Measurements from ENCODE around the gene BLVRA. TPM values are rescaled to one million over a fixed set of nuclear protein-coding genes. Genes with fewer than 3 reads are reported as not detected.

BLVRA gene
- total and polyA plus RNA-seq, 2 donors (not counting 1 experiment from before 2014, with no cell fraction given), result 5.4 to 6.9 TPM

DNA sequence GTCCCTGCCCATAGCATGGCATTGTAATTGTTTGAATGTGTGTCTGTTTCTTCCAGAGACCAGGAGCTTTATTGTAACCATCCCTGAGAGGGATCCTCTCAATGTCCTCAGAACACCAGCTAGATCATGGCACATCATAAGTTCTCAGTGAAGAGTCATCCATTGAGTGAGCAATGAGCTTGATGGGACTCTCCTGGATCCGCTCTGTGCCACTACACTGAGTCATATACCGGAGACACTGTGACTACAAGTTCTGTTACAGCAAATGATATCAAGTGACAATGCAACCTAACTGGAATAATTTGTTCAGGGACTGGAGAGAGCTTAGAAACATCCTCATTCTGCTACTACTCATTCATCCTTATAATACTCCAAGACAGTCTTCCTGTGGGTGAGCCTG, 85.8 kb downstream of the BLVRA start:
- Mint-ChIP-seq H3K4me1 (no peaks in the 10 kb centered on the region), H3K27me3 (peaks cover 14% of the 10 kb centered on the region), H3K4me3 (no peak overlapping the region), H3K9me3 (ENCODE audit: insufficient read depth) (no peaks in the 10 kb centered on the region), H3K27ac (no peak overlapping the region)
- H3K79me2 ChIP-seq (ENCODE audit: control insufficient read depth, insufficient read depth, low read length), result no peaks in the 10 kb centered on the region
- no peak for ATAC-seq (ENCODE audit: low read depth)
- DNase-seq, result no peak
- no peaks in the 10 kb centered on the region for H3K4me1 ChIP-seq (ENCODE audit: control insufficient read depth in 2 of 2, insufficient read depth in 2 of 2, low read length in 2 of 2)
- no peaks in the 10 kb centered on the region for H4K20me1 ChIP-seq (ENCODE audit: control insufficient read depth, insufficient read depth, low read length, poor library complexity, severe bottlenecking)
- no peak overlapping the region for H2AFZ ChIP-seq (ENCODE audit: insufficient read depth, low read depth, low read length, poor library complexity, severe bottlenecking)
- CTCF ChIA-PET, result interaction anchor here (0.7 to 1.5 kb wide), 2 partner anchors 8 to 46 kb away, joined by 3 read pairs; no protein-coding TSS in a partner anchor
- H3K9me3 ChIP-seq (ENCODE audit: control extremely low read depth in 1 of 3, control insufficient read depth in 2 of 3, insufficient read depth in 1 of 3, low read length in 2 of 3), result no peaks in the 10 kb centered on the region
- 80% methylated on average over 1 of the region's 2 CpGs for WGBS (ENCODE audit: insufficient coverage)
- peaks cover 0 to 3% (median 0%) of the 10 kb centered on the region in 4 experiments for H3K27me3 ChIP-seq (replicated peaks in 1 of 4; ENCODE audit: control extremely low read depth in 1 of 4, control insufficient read depth in 3 of 4, insufficient read depth in 4 of 4, low read length in 3 of 4)
- H3K36me3 ChIP-seq (replicated peaks in 1 of 2; ENCODE audit: control extremely low read depth in 1 of 2, control insufficient read depth in 1 of 2, extremely low read depth in 1 of 2, insufficient read depth in 2 of 2, low read length in 1 of 2), result no peaks in the 10 kb centered on the region
- POLR2A ChIA-PET, result no interaction called here
- no peak overlapping the region for H3K4me3 ChIP-seq (ENCODE audit: control extremely low read depth in 1 of 5, extremely low read depth in 1 of 5, insufficient read depth in 1 of 5, low read depth in 2 of 5, low read length in 4 of 5)
- H3K9ac ChIP-seq (ENCODE audit: low read length), result no peak overlapping the region
- TF ChIP-seq, protein P1, sequence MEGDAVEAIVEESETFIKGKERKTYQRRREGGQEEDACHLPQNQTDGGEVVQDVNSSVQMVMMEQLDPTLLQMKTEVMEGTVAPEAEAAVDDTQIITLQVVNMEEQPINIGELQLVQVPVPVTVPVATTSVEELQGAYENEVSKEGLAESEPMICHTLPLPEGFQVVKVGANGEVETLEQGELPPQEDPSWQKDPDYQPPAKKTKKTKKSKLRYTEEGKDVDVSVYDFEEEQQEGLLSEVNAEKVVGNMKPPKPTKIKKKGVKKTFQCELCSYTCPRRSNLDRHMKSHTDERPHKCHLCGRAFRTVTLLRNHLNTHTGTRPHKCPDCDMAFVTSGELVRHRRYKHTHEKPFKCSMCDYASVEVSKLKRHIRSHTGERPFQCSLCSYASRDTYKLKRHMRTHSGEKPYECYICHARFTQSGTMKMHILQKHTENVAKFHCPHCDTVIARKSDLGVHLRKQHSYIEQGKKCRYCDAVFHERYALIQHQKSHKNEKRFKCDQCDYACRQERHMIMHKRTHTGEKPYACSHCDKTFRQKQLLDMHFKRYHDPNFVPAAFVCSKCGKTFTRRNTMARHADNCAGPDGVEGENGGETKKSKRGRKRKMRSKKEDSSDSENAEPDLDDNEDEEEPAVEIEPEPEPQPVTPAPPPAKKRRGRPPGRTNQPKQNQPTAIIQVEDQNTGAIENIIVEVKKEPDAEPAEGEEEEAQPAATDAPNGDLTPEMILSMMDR (IDR thresholded peaks at IDR 0.05), result no peak
- no peak for TF ChIP-seq EZH2 (IDR thresholded peaks at IDR 0.05; ENCODE audit: borderline replicate concordance, insufficient read depth, low read depth, low read length, poor library complexity, severe bottlenecking)
- H3K27ac ChIP-seq (ENCODE audit: low read length in 2 of 2), result no peak overlapping the region
- no peak overlapping the region for H3K4me2 ChIP-seq (replicated peaks; ENCODE audit: low read depth, low read length, poor library complexity, severe bottlenecking)
- intact Hi-C loops (cut with micrococcal nuclease), result no loop called here

DNA sequence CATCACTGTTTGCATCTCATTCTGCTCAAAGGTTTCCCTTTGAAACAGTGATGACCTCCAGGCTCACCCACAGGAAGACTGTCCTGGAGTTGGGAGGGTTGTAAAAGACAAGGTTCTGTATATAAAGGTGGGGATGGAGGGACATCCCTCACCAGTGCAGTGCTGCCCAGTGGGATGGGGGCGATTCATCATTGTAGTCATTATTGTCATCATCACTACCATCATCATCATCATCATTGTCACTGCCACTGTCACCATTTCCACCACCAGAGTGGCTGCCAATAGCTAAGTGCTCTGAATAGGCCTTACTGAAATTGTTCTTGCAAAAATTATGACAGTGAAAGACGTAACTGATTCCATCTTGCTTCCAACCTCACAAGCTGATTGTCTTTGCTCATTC, 86.2 kb downstream of the BLVRA start:
- H2AFZ ChIP-seq (ENCODE audit: insufficient read depth, low read depth, low read length, poor library complexity, severe bottlenecking), result no peak overlapping the region
- ChIA-PET CTCF (interaction anchor here (1.5 kb wide), 1 partner anchor 8 kb away, joined by 3 read pairs; no protein-coding TSS in a partner anchor), POLR2A (no interaction called here)
- H3K9ac ChIP-seq (ENCODE audit: low read length), result no peak overlapping the region
- no peaks in the 10 kb centered on the region for H4K20me1 ChIP-seq (ENCODE audit: control insufficient read depth, insufficient read depth, low read length, poor library complexity, severe bottlenecking)
- H3K36me3 ChIP-seq (replicated peaks in 1 of 2; ENCODE audit: control extremely low read depth in 1 of 2, control insufficient read depth in 1 of 2, extremely low read depth in 1 of 2, insufficient read depth in 2 of 2, low read length in 1 of 2), result no peaks in the 10 kb centered on the region
- Mint-ChIP-seq H3K4me3 (no peak overlapping the region), H3K27ac (no peak overlapping the region), H3K27me3 (peaks cover 14% of the 10 kb centered on the region), H3K9me3 (ENCODE audit: insufficient read depth) (no peaks in the 10 kb centered on the region), H3K4me1 (no peaks in the 10 kb centered on the region)
- DNase-seq (no peak), ATAC-seq (ENCODE audit: low read depth) (no peak)
- peaks cover 0 to 3% (median 0%) of the 10 kb centered on the region in 4 experiments for H3K27me3 ChIP-seq (replicated peaks in 1 of 4; ENCODE audit: control extremely low read depth in 1 of 4, control insufficient read depth in 3 of 4, insufficient read depth in 4 of 4, low read length in 3 of 4)
- intact Hi-C loops (cut with micrococcal nuclease), result no loop called here
- no peaks in the 10 kb centered on the region for H3K79me2 ChIP-seq (ENCODE audit: control insufficient read depth, insufficient read depth, low read length)
- WGBS (ENCODE audit: insufficient coverage), result no CpG with 5 or more reads among the region's 2 CpGs
- TF ChIP-seq EZH2 (IDR thresholded peaks at IDR 0.05; ENCODE audit: borderline replicate concordance, insufficient read depth, low read depth, low read length, poor library complexity, severe bottlenecking), result no peak
- TF ChIP-seq, protein P1 (IDR thresholded peaks at IDR 0.05), result no peak
- no peak overlapping the region for H3K4me2 ChIP-seq (replicated peaks; ENCODE audit: low read depth, low read length, poor library complexity, severe bottlenecking)
- no peak overlapping the region for H3K4me3 ChIP-seq (ENCODE audit: control extremely low read depth in 1 of 5, extremely low read depth in 1 of 5, insufficient read depth in 1 of 5, low read depth in 2 of 5, low read length in 4 of 5)
- H3K4me1 ChIP-seq (ENCODE audit: control insufficient read depth in 2 of 2, insufficient read depth in 2 of 2, low read length in 2 of 2), result no peaks in the 10 kb centered on the region
- no peak overlapping the region for H3K27ac ChIP-seq (ENCODE audit: low read length in 2 of 2)
- no peaks in the 10 kb centered on the region for H3K9me3 ChIP-seq (ENCODE audit: control extremely low read depth in 1 of 3, control insufficient read depth in 2 of 3, insufficient read depth in 1 of 3, low read length in 2 of 3)

Measured in B cell (primary cell).